IPS-20b (cell line): ENCODE measurements around the gene TOR4A.

ENCODE experiments used
- H3K27ac ChIP-seq: one replicate; pipeline ENCODE4 v1.5.1; 2013; ENCODE audit warnings: low read length
- H3K27me3 ChIP-seq: 2 replicates; pipeline ENCODE4 v1.6.1; 2013; ENCODE audit warnings: mild to moderate bottlenecking, low read length, inconsistent platforms; ENCODE audit not compliant: insufficient read depth
- H3K36me3 ChIP-seq: 2 replicates; pipeline ENCODE4 v1.6.1; 2013; ENCODE audit warnings: low read depth, mild to moderate bottlenecking, inconsistent platforms, low read length, moderate library complexity; ENCODE audit not compliant: insufficient read depth
- H3K4me1 ChIP-seq: 2 replicates; pipeline ENCODE4 v1.6.1; 2013; ENCODE audit warnings: mild to moderate bottlenecking, control low read depth, inconsistent platforms, low read length, moderate library complexity; ENCODE audit not compliant: insufficient read depth
- H3K4me3 ChIP-seq: 2 replicates; pipeline ENCODE4 v1.5.1; 2013; ENCODE audit warnings: mild to moderate bottlenecking, low read length, inconsistent platforms
- H3K9ac ChIP-seq: 2 replicates; pipeline ENCODE4 v1.6.1; 2013; ENCODE audit warnings: low read depth, mild to moderate bottlenecking, inconsistent platforms, low read length, moderate library complexity
- H3K9me3 ChIP-seq: 2 replicates; pipeline ENCODE4 v1.6.1; 2013; ENCODE audit warnings: mild to moderate bottlenecking, low read depth, low read length, inconsistent platforms; ENCODE audit not compliant: insufficient read depth

The TOR4A gene

DNA sequence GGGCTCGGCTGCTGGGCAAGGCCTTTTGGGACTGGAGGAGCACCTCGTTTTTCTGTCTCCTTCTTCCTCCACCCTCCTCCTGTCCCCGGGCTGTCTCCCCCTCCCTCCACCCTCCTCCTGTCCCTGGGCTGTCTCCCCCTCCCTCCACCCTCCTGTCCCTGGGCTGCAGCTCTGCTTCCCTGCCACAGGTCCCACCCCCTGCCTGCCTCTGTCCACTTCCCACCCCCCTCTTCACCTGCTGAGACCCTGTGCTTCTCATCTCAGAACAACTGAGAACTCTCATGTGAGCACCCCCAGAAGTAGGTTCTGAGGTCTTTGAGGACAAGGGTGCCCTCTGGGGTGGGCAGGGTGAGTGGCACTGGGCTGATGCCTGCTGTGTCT, 5.8 kb upstream of the TOR4A start:
- Histone ChIP-seq H3K27ac (no peak overlapping the region), H3K9me3 (no peaks in the 10 kb centered on the region), H3K4me1 (peaks cover 7% of the 10 kb centered on the region), H3K27me3 (no peaks in the 10 kb centered on the region), H3K4me3 (no peak overlapping the region), H3K9ac (no peak overlapping the region), H3K36me3 (peaks cover 26% of the 10 kb centered on the region)

DNA sequence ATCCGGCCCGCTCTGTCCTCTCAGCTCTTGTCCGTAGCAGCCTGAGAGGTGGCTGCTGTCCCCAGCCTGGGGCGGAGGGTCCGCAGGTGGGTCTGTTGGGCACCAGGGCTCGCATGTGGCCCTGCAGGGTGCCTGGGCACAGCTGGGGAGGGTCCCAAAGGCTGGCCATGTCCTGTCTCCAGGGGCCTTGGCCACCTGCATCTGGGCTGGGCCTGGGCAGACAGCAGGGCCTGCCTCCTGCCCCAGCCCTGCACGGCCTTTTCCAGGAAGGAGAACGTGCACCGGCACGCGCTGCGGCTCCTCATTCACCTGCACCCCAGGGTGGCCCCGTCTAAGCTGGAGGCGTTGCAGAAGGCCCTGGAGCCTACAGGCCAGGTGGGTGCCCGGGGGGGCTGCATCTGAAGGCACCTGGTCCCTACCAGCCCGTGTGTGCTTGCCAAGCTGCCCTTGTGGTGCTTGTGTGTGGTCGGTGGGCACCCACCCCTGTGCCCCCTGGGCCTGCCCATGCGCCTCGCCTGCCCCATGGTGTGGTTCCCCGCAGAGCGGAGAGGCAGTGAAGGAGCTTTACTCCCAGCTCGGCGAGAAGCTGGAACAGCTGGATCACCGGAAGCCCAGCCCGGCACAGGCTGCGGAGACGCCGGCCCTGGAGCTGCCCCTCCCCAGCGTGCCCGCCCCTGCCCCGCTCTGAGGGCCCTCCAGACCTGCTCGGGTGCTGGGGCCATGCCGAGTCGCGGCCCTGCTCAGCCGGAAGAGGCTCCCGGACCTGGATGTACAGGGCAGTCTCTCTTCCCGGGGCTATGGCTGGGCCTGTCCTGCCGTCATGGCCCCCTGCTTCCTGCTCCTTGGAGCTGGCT, 5.1 kb upstream of the TOR4A start:
- Histone ChIP-seq H3K4me3 (no peak overlapping the region), H3K36me3 (peaks cover 24% of the 10 kb centered on the region), H3K27me3 (no peaks in the 10 kb centered on the region; the same call in 1 of the 2 replicates), H3K27ac (no peak overlapping the region), H3K9ac (no peak overlapping the region), H3K9me3 (no peaks in the 10 kb centered on the region), H3K4me1 (peaks cover 14% of the 10 kb centered on the region)

DNA sequence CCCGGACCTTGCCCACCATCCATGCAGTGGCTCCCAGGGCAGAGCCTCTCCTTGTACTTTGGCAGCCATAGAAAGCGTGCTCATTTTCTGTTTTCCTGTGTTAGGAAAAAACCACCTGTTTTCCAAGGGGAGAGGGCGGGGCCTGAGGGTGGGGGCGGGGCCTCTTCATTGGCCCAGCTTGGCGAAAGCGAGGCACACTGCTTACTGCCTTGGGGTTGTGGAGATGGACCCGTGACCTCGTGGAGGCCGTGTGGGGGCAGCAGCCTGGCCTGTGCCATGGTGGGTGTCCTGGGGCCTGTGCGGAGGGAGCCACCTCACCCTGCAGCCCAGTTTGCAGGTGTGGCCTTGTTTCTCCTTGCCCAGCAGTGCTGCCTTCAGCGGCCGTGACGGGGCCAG, 4.4 kb upstream of the TOR4A start:
- H3K4me3 ChIP-seq = no peak overlapping the region
- H3K4me1 ChIP-seq = peaks cover 14% of the 10 kb centered on the region
- no peak overlapping the region for H3K27ac ChIP-seq
- no peaks in the 10 kb centered on the region for H3K9me3 ChIP-seq
- peaks cover 6% of the 10 kb centered on the region; the same call in 1 of the 2 replicates for H3K27me3 ChIP-seq
- H3K9ac ChIP-seq = no peak overlapping the region
- peaks cover 24% of the 10 kb centered on the region for H3K36me3 ChIP-seq

DNA sequence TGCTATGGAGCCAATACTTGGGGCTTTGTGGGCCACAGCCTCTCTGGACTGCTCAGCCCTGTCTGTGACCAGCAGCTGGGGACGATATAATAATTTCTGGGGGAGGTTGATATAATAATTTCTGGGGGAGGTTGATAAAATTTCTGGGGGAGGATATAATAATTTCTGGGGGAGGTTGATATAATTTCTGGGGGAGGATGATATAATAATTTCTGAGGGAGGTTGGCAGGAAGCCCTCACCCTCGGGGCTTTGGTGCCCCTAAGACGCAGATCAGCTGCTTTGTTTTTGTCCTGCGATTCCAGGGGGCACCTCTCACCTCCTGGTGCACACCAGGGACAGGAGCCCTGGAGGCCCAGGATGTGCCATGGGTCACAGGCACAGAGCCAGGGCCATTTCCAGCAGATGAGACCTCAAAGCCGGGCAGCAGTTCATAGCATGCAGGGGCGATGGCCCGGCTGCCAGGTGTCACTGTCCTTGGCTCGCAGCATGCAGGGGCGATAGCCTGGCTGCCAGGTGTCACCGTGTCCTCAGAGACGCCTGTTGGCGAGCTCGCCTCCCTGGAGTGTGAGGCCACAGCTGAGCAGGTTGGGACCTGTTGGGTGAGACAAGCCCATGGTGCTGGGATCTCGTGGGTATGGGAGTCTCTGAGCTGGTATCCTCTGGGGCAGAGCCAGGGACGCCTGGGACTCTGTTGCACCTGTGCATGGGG, 3.8 kb upstream of the TOR4A start:
- Histone ChIP-seq H3K36me3 (peaks cover 21% of the 10 kb centered on the region), H3K9ac (no peak overlapping the region), H3K4me1 (peaks cover 14% of the 10 kb centered on the region), H3K9me3 (no peaks in the 10 kb centered on the region), H3K27me3 (peaks cover 12% of the 10 kb centered on the region; the same call in 1 of the 2 replicates), H3K4me3 (no peak overlapping the region), H3K27ac (no peak overlapping the region)

DNA sequence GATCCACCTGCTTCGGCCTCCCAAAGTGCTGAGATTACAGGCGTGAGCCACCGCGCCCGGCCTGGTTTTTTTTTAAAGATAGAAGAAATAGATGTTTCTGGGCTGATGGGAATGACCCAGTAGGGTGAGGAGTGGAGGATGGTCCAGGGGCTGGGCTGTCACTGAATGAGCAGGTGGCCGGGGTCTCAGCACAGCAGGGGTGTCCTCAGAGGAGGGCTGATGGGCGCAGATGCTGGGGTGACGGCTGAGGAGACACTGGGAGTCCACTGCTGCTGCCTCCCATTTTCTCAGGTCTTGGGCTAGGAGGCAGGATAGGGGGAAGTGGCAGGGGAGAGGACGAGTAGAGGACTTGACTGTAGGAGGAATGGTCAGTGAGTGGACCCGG, 2.3 kb upstream of the TOR4A start:
- Histone ChIP-seq H3K36me3 (peaks cover 12% of the 10 kb centered on the region), H3K9ac (no peak overlapping the region), H3K27ac (no peak overlapping the region), H3K9me3 (no peaks in the 10 kb centered on the region), H3K27me3 (peaks cover 27% of the 10 kb centered on the region; the same call in 1 of the 2 replicates), H3K4me1 (peaks cover 14% of the 10 kb centered on the region), H3K4me3 (no peak overlapping the region)

DNA sequence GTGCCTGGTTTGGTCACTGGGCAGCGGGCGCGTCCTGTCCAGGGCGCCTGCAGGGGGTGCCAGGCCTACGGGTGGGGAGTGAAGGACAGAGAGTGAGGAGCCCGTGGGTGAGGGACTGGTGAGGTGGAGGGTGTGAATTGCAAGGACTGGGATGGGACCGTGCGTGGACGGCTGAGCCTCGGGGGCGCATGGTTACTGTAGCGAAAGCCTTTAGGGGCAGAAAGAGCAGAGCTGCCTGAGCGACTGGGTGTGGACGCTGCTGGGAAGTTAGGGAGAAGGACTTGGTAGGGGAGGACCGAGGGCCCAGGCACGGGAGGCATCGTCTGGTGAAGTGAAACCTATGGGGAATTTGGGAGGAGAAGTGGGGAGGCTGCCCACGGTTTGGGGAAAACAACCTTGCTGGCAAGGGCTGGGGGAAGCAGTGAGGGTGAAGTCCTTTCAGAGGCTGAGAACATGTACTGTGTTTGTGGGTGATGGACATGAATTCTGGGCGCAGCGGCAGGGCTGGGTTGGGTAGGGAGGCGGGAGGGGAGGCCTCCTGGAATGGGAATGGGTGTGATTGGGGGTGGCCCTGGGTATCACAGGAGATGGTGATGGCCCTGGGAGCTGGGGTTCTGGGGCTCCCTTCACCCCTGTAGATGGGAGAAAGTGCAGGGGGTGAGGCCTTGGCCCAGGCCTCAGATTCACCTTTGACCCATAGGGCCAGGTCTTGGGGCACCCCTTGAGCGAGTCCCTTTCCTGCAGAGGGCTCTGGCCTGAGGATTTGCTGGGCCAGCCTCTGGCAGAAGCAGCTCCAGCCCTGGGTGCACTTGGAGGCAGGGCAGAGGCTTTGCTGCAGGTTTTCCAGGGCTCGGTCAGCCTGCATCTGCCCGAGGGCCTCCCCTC, 1.7 kb upstream of the TOR4A start:
- peaks cover 14% of the 10 kb centered on the region for H3K4me1 ChIP-seq
- H3K9me3 ChIP-seq = no peaks in the 10 kb centered on the region
- peaks cover 32% of the 10 kb centered on the region; the same call in 1 of the 2 replicates for H3K27me3 ChIP-seq
- H3K4me3 ChIP-seq = no peak overlapping the region
- H3K9ac ChIP-seq = peak overlapping the region; percentile 79; the same call in 1 of the 2 replicates
- peaks cover 10% of the 10 kb centered on the region for H3K36me3 ChIP-seq
- H3K27ac ChIP-seq = peak overlapping the region; percentile 84

DNA sequence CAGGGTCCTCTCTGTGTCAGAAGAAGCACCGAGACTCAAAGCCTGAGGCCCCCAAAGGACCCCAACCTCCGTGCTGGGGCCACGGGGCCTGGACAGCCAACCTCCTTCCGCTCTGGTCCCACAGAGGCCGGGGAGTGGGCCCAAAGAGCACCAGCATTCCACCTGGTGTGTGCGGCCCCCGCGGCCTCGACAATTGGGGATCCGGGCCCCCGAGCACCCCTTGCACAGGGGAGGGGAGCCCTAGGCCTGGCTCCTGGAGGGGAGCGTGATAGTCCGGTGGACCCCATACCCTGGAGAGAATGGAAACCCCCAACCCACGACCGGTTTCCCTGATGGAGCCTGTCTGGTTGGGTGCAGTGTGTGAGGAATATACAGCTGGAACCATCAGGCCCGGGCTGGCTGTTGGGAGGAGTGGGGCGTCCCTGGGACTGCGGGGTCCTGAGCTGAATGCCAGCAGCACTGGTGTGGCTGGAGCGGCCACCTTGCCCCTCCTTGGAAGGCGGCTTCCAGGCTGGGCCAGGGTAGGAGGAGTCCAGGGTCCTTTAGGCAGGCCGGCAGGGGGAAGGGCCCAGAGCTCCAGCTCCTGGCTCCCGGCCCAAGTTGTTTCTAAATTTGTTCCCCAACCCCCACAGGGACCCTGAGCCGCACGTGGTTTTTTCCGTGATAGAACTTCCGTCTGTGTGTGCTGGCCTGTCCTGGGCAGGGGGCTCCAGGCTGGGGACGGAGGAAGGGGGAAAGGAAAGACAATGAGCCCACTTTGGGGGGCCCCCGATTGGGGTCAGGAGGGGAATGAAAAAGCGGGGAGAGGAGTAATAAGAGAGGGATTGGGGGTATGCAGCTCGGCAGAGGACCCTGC, 825 bp upstream of the TOR4A start:
- peak overlapping the region; percentile 63; the same call in 1 of the 2 replicates for H3K4me3 ChIP-seq
- no peaks in the 10 kb centered on the region for H3K9me3 ChIP-seq
- H3K4me1 ChIP-seq = peaks cover 14% of the 10 kb centered on the region
- peak overlapping the region; percentile 79; the same call in 1 of the 2 replicates for H3K9ac ChIP-seq
- H3K36me3 ChIP-seq = peaks cover 7% of the 10 kb centered on the region
- H3K27ac ChIP-seq = peak overlapping the region; percentile 84
- H3K27me3 ChIP-seq = peaks cover 40% of the 10 kb centered on the region; the same call in 1 of the 2 replicates

DNA sequence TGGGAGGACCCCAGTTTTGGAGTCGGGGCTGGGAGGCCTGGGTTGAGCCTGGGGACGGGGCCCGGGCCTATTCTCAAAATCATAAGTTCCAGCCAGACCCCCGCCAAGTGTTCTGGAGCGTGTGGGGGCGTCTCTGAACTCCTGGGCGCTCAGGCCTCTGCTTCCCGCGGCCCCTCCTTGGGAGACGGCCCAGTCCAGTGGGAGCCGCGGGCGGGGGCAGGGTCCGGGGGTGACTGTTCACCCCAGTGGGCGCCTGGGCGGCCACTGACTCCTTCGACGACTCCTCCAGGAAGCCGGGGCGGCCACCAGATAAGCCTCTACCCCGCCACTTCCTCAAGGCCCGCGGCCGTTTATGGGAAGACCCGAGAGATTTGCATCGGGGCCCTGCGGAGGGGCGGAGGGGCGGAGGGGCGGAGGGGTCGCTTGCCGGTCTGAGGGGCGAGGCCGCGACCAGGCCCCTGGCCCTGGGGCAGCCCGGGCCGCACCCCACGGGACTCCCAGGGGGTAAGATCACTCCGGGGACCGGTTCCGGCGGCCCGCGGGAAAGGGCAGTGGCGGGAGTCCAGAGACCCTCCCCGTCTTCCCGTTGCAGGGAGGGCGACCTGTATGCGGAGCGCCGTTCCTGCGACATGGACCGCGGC, 655 bp downstream of the TOR4A start:
- H3K36me3 ChIP-seq = peaks cover 3% of the 10 kb centered on the region
- peaks cover 14% of the 10 kb centered on the region for H3K4me1 ChIP-seq
- H3K9me3 ChIP-seq = no peaks in the 10 kb centered on the region
- H3K27me3 ChIP-seq = peaks cover 52% of the 10 kb centered on the region; the same call in 1 of the 2 replicates
- peak overlapping the region; percentile 74; the same call in 1 of the 2 replicates for H3K9ac ChIP-seq
- H3K27ac ChIP-seq = no peak overlapping the region
- H3K4me3 ChIP-seq = peak overlapping the region; percentile 63

DNA sequence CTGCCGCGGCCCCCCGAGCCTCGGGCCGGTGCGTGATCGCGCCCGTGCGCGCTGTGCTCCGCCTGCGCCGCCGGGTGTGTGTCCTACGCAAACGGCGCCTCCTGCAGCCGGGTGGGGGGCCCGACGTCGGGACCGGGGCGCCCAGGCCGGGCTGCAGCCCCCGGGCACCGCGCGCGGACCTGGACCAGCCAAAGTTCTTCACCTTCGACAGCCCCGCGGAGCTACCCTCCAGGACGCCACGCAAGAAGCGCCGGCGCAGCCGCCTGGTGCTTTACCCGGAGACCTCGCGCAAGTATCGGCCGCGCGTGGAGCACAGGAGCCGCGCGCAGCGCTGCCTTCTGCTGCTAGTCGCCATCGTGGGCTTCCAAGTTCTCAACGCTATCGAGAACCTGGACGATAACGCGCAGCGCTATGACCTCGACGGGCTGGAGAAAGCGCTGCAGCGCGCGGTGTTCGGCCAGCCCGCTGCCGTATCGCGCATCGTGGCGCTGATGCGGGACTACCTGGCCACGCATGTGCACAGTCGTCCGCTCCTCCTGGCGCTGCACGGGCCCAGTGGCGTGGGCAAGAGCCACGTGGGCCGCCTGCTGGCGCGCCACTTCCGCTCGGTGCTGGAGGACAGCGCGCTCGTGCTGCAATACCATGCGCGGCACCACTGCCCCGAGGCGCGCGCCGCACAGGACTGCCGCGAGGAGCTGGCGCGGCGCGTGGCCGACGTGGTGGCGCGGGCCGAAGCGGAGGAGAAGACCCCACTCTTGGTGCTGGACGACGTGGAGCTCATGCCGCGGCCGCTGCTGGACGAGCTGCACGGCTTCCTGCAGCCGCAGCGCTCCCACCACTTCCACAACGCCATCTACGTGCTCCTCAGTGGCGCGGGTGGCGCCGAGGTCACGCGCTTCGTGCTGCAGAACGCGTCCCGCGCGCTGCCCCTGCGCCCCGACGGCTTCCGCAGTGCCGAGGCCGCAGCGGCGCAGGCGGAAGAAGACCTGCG, 1.5 kb downstream of the TOR4A start:
- Histone ChIP-seq H3K27me3 (peaks cover 52% of the 10 kb centered on the region; the same call in 1 of the 2 replicates), H3K36me3 (no peaks in the 10 kb centered on the region; the same call in 1 of the 2 replicates), H3K9ac (peak overlapping the region; percentile 21; the same call in 1 of the 2 replicates), H3K4me3 (peak overlapping the region; percentile 63; the same call in 1 of the 2 replicates), H3K4me1 (peaks cover 14% of the 10 kb centered on the region), H3K9me3 (no peaks in the 10 kb centered on the region), H3K27ac (no peak overlapping the region)
